Stimulated activated CD4-positive, alpha-beta T cell treated with anti-CD3 and anti-CD28 coated beads, Interleukin-12 subunit alpha, Interleukin-12 subunit beta, amount 100 ng/mL, for 4 hours (primary cell): ENCODE results near the gene KCNQ2.
"Not testable (repeated sequence)": the region's sequence is repeated elsewhere in the genome, so short reads cannot be mapped to it uniquely, and the experiment has no call there.

Source experiments
- DNase-seq: peaks from one replicate; pipeline ENCODE4 v3.0.0-alpha.2; 2020

KCNQ2 gene

GRCh38 chr20:63487781-63488241 lies 15.4 kb upstream of the KCNQ2 start:
- DNase-seq: no peak

- no peak for DNase-seq
These were observed 14.8 kb upstream of the KCNQ2 start for GRCh38 chr20:63487116-63487764.

GRCh38 chr20:63486300-63486855 lies 13.9 kb upstream of the KCNQ2 start:
- DNase-seq: no peak

GRCh38 chr20:63484651-63485403 lies 12.4 kb upstream of the KCNQ2 start:
- DNase-seq: no peak

- DNase-seq: no peak
These were observed 11.8 kb upstream of the KCNQ2 start for GRCh38 chr20:63484236-63484635.

- DNase-seq: no peak
These were observed 11.4 kb upstream of the KCNQ2 start for GRCh38 chr20:63483834-63484233.

- no peak for DNase-seq
These were observed 9.6 kb upstream of the KCNQ2 start for GRCh38 chr20:63482021-63482587.

GRCh38 chr20:63481503-63481902 lies 9.0 kb upstream of the KCNQ2 start:
- no peak for DNase-seq

GRCh38 chr20:63479695-63480419 lies 7.4 kb upstream of the KCNQ2 start:
- DNase-seq: not testable (repeated sequence)

GRCh38 chr20:63478346-63479302 lies 6.2 kb upstream of the KCNQ2 start:
- no peak for DNase-seq

GRCh38 chr20:63477944-63478343 lies 5.5 kb upstream of the KCNQ2 start:
- DNase-seq: no peak

GRCh38 chr20:63477061-63477616 lies 4.7 kb upstream of the KCNQ2 start:
- no peak for DNase-seq

GRCh38 chr20:63475209-63475608 lies 2.8 kb upstream of the KCNQ2 start:
- no peak for DNase-seq

- DNase-seq: no peak
These were observed 1.3 kb upstream of the KCNQ2 start for GRCh38 chr20:63473555-63474449.

- no peak for DNase-seq
These were observed 471 bp upstream of the KCNQ2 start for GRCh38 chr20:63472862-63473390.

GRCh38 chr20:63471717-63471980 lies 806 bp downstream of the KCNQ2 start:
- DNase-seq: no peak

- no peak for DNase-seq
These were observed 1.3 kb downstream of the KCNQ2 start for GRCh38 chr20:63471002-63471716.

GRCh38 chr20:63470410-63470809 lies 2.0 kb downstream of the KCNQ2 start:
- DNase-seq: no peak

GRCh38 chr20:63469713-63470101 lies 2.7 kb downstream of the KCNQ2 start:
- no peak for DNase-seq
